ENCODE measurements around the gene C1QL3. TPM values are rescaled to one million over a fixed set of nuclear protein-coding genes. Genes with fewer than 3 reads are reported as not detected.
A peak's percentile ranks its signal among the peaks of the same experiment; 100 is the strongest.

Gene C1QL3
- total and polyA plus RNA-seq, 10 of the 15 experiments (the other 5 are each of a cell fraction or from before 2014, with no cell fraction given), result 0.03 to 1.2 (median 0.50) TPM

- TF ChIP-seq ATF2 (IDR thresholded peaks at IDR 0.05; ENCODE audit: low read length), result peak; percentile 88
- TF ChIP-seq KLF5 (IDR thresholded peaks at IDR 0.05; ENCODE audit: partially characterized antibody), result no peak
- no peak for TF ChIP-seq CEBPZ (IDR thresholded peaks at IDR 0.05; ENCODE audit: low read depth, low read length)
- TF ChIP-seq ZBTB33 (IDR thresholded peaks at IDR 0.05), result no peak
- peak; percentile 13 to 78; a peak in 1 of 4 replicates for TF ChIP-seq EP300 (IDR thresholded peaks at IDR 0.05; ENCODE audit: borderline replicate concordance in 1 of 2, control insufficient read depth in 1 of 2, low read depth in 2 of 2, low read length in 2 of 2)
- TF ChIP-seq ETV6 (conservative IDR thresholded peaks at IDR 0.05 in 1 of 2, IDR thresholded peaks at IDR 0.05 in 1 of 2; ENCODE audit: borderline replicate concordance in 1 of 2, low read depth in 1 of 2), result peak in 1 of 2 experiments; percentile 51; a peak in 1 of 4 replicates
- no peak for TF ChIP-seq FOXK2 (IDR thresholded peaks at IDR 0.05)
- TF ChIP-seq STAT3 (IDR thresholded peaks at IDR 0.05; ENCODE audit: low read depth, low read length), result no peak
- no peak for TF ChIP-seq POU2F2 (IDR thresholded peaks at IDR 0.05; ENCODE audit: borderline replicate concordance, low read depth, low read length)
- TF ChIP-seq ATF7 (IDR thresholded peaks at IDR 0.05; ENCODE audit: low read depth), result peak; percentile 94
- TF ChIP-seq SREBF1 (IDR thresholded peaks at IDR 0.05; ENCODE audit: low read length), result no peak
- TF ChIP-seq FOXM1 (IDR thresholded peaks at IDR 0.05; ENCODE audit: low read depth, low read length), result 0 out of 2 replicates have a peak, but pooled peaks have one; percentile 29
- no peak for TF ChIP-seq IRF3 (IDR thresholded peaks at IDR 0.05)
- TF ChIP-seq CREB1 (IDR thresholded peaks at IDR 0.05; ENCODE audit: low read depth), result peak; percentile 61
- TF ChIP-seq TCF7 (IDR thresholded peaks at IDR 0.05; ENCODE audit: borderline replicate concordance), result 0 out of 2 replicates have a peak, but pooled peaks have one; percentile 51
- no peak for TF ChIP-seq CHD4 (IDR thresholded peaks at IDR 0.05)
- TF ChIP-seq CBX5 (IDR thresholded peaks at IDR 0.05; ENCODE audit: low read depth), result no peak
- TF ChIP-seq DPF2 (IDR thresholded peaks at IDR 0.05), result no peak
- no peak for TF ChIP-seq NKRF (conservative IDR thresholded peaks at IDR 0.05)
- TF ChIP-seq MEF2A (IDR thresholded peaks at IDR 0.05; ENCODE audit: insufficient read depth, low read depth, low read length), result 0 out of 2 replicates have a peak, but pooled peaks have one; percentile 13
- TF ChIP-seq IKZF2 (IDR thresholded peaks at IDR 0.05), result peak in 1 of 2 experiments; percentile 34; a peak in 2 of 4 replicates
- TF ChIP-seq RAD51 (IDR thresholded peaks at IDR 0.05), result no peak
Measured at GRCh38 chr10:16570731-16571130, 49.1 kb upstream of the C1QL3 start (continued).

Data from GM12878 (cell line).